GM12874 (cell line): ENCODE measurements around the gene GNAT2.
A peak's percentile ranks its signal among the peaks of the same experiment; 100 is the strongest.

ENCODE experiments used
- CTCF ChIP-seq: IDR thresholded peaks from 2 replicates; pipeline ENCODE4 v1.5.1; 2011; ENCODE audit warnings: low read depth, mild to moderate bottlenecking, control low read depth, low read length, moderate library complexity; ENCODE audit not compliant: insufficient read depth

Gene GNAT2

DNA sequence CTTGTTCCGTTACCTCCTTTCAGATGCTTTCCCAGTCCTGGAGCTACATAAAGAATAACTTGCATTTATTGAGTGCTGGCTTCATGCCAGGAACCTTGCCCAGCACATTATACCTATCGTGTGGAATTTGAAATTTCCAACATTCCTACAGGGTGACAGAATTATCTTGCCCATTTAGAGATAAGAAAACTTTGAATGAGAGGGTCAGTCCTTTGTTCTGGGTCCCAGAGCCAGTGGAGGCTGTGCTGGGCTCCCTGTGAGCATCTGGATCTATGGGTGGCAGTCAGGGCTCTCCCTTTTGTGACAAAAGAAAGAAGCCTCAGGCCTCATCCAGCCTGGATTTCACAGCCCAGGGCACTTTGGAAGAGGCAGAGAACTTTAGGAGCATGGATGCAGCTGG is 39.7 kb upstream of the GNAT2 start:
- no peak for TF ChIP-seq CTCF

DNA sequence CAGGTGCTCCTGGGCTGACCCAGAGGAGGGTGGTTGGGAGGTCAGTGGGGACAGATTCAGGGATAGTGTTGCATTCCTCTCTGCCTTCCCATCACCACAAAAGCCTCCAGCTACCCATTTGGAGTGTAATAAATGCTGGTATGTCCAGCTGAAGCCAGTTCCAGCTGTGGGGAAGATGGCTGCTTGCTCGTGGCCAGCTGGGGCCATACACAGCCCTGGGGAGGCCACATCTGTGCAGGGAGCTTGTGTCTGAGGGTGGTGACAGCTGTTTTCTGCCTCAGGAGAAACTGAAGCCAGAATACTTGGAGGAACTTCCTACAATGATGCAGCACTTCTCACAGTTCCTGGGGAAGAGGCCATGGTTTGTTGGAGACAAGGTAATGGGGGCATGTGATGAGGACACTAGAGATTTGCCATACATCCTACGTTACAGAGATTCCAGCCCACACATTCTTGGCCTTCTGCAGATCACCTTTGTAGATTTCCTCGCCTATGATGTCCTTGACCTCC is 39.2 kb upstream of the GNAT2 start:
- no peak for TF ChIP-seq CTCF

GRCh38 chr1:109657970-109658369 is 38.6 kb upstream of the GNAT2 start:
- no peak for TF ChIP-seq CTCF

- TF ChIP-seq CTCF: no peak
Measured at GRCh38 chr1:109657395-109657794, 38.0 kb upstream of the GNAT2 start.

GRCh38 chr1:109655615-109656519 is 36.5 kb upstream of the GNAT2 start, which contains the start of gene GSTM4:
GSTM4 (plus strand) TSS chr1:109656099; CDS start chr1:109656390, 291 bp downstream.
- TF ChIP-seq CTCF: peak; percentile 25; the same call in 1 of the 2 replicates

GRCh38 chr1:109654519-109654918 is 35.1 kb upstream of the GNAT2 start:
- no peak for TF ChIP-seq CTCF

DNA sequence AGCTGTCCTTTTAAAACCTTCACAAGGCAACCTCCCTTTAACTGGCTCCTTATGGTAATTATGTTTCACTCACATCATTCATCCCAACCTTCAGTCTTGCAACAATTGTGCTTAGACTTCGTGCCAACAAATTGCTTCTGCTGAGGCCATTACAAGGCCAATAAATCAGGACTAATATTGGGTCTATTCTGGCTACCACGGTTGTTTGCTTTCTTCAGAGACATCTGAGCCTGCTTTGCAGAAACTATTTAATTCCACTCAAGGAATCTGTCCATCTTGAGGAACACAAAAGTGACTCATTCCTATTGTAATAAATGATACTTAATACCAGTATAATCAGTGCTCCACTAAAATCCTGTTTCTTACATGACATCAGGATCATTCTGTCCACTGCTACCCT is 33.9 kb upstream of the GNAT2 start:
- TF ChIP-seq CTCF: no peak
